T-helper 22 cell (primary cell): ENCODE data around the gene PLA2G10.
"Not testable (repeated sequence)": the region's sequence is repeated elsewhere in the genome, so short reads cannot be mapped to it uniquely, and the experiment has no call there.

Experiments
- DNase-seq: peaks from one replicate; pipeline ENCODE4 v3.0.0-alpha.2; 2020; ENCODE audit warnings: low read depth

Gene PLA2G10

DNA sequence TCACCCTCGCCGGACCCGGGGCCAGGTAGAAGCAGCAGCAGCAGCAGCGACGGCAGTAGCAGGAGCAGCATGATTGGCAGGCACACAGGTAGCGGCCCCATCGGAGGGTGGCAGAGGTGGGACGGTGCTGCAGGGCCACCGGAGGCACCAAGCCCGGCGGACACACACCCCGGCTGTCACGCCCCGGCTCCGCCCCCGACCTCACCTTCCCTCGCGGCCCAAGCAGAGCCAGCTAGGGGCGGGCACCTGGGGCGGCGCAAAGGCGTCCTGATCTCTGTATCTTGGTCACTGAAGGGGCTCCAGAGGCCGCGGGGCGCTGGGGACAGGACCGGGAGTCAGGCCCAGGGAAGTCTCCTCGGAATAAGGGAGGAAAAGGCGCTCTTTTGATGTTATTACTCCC, at the start of gene PLA2G10:
Gene PLA2G10, minus strand, starts transcription at position 180 of the 400 bp plus-strand sequence. Its CDS starts 79 bp downstream, at position 101.
- DNase-seq = not testable (repeated sequence)

DNA sequence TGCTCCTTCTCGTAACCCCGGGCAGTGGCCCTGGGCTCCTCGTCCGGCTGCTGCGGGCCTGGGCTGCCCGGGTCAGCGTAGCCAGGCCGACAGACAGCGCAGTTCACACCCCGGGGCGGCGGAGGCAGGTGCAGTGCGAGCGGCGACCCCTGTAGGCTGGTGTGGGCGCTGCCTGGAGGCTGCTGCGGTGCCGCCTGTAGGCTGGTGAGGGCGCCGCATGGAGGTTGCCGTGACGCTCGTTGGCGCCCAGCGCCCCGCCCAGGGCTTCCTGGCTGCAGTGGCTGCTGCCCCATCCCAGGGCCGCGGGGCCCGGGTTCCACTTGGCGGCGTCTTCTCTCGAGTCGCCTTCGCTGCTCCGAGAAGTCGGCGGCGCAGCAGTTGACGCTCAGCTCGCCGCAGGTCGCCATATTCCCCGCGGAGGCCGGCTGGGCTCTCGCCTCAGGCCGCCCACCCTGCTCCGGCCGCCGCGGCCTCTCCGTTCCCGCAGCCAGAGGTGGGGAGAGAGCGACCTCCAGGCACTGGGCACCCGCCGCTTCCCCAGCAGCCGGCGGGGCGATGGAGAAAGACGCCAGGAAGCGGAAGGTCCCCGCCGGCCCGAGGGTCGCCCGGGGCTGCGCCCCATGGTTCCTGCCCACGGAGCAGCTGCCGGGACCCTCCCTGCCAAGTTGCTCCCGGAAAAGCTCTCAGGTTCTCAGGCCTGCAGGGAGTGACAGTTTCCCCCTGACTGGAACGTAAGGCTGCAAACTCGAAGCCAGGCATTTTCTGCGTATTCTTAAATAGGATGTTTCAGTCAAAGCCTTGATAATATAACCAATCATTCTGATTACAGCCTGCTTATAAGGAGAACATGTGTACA, 48.4 kb upstream of the PLA2G10 start, which contains the start of gene NPIPA2:
Gene NPIPA2, plus strand, starts transcription at position 261 of the 856 bp plus-strand sequence. CDS start 5,533 bp downstream, outside the sequence.
- DNase-seq = not testable (repeated sequence)

- not testable (repeated sequence) for DNase-seq
These were observed 47.7 kb upstream of the PLA2G10 start for GRCh38 chr16:14741794-14742193.

GRCh38 chr16:14740832-14741385, 46.8 kb upstream of the PLA2G10 start:
- not testable (repeated sequence) for DNase-seq

- not testable (repeated sequence) for DNase-seq
These were observed 39.1 kb upstream of the PLA2G10 start for GRCh38 chr16:14733233-14733632.

GRCh38 chr16:14703156-14704011, 9.3 kb upstream of the PLA2G10 start, which contains the start of gene NPIPA3:
TSS of gene NPIPA3 (plus strand) at chr16:14703411. CDS start at chr16:14708944, 5,533 bp downstream.
- DNase-seq = not testable (repeated sequence)

DNA sequence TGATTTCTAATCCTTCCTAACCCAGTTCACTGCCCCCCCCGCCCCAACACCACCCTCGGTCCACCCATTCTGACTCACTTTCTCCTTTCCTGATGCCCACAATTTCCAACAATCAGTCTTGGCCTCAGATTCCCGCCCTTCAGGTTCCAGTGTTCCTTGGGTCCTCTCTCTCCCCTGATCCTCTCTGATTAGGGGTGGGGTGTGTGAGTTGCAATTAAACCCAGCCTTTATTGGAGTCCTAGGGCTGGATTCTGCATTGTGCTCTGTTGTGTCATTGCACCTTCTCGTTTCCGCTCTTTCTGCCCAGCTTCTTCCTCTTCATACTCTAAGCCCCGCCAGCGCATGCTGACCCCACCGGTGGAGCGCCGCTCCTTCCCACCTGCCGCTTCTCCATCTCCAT, 8.6 kb upstream of the PLA2G10 start:
- not testable (repeated sequence) for DNase-seq

- not testable (repeated sequence) for DNase-seq
These were observed 7.8 kb upstream of the PLA2G10 start for GRCh38 chr16:14701859-14702258.

- not testable (repeated sequence) for DNase-seq
These were observed 8.0 kb downstream of the PLA2G10 start for GRCh38 chr16:14685870-14686793.

- no peak for DNase-seq
These were observed 12.0 kb downstream of the PLA2G10 start for GRCh38 chr16:14682121-14682520.

- DNase-seq = no peak
These were observed 13.0 kb downstream of the PLA2G10 start for GRCh38 chr16:14681115-14681514.

DNA sequence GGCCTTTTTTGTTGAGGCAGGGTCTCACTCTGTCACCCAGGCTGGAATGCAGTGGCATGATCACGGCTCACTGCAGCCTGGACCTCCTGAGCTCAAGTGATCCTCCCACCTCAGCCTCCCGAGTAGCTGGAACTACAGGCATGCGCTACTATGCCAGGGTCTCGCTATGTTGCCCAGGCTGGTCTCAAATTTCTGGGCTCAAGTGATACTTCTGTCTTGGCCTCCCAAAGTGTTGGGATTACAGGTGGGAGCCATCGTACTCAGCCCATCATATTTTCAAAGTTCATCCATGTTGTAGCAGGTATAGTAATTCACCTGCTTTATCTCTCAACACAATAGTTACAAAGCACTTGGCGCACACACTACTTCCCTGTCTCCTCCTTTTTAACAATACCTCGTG, 13.7 kb downstream of the PLA2G10 start:
- DNase-seq = not testable (repeated sequence)

DNA sequence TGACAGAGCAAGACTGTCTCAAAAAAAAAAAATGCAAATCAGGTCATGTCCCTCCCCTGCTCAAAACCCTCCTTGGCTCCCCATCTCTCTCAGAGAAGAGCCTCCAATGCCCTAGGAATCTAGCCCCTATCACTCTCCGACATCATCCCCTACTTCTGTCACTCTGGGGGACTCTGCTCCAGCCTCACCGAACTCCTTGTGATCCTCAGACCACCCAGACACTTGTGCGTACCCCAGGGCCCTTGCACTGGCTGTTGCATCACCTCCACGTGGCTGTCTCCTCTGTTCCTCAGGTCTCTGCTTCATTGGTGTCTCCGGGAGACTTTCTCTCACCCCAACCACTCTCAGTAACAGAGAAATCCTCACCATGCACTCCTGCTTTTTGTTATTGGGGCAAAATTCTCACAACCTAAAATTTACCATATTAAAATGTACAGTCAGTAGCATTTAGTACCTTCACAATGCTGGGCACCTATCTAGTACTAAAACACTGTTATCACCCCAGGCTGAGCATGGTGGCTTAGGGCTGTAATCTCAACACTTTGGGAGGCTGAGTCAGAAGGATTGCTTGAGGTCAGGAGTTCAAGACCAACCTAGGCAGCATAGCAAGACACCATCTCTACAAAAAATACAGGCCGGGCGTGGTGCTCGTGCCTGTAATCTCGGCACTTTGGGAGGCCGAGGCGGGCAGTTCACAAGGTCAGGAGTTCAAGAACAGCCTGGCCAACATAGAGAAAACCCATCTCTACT, 15.2 kb downstream of the PLA2G10 start:
- DNase-seq = no peak

- no peak for DNase-seq
These were observed 16.5 kb downstream of the PLA2G10 start for GRCh38 chr16:14677627-14678026.

DNA sequence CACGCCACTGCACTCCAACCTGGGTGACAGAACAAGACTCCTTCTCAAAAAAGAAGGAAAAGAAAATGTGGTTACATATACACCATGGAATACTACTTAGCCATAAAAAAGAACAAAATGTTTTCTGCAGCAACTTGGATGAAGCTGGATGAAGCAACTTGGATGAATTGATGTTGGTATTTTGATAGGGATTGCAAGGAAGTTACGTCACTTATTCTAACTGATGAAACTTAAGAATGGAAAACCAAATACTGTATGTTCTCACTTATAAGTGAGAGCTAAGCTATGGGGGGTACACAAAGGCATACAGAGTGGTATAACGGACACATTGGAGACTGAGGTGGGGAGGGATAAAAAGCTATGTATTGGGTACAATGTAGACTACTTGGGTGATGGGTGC, 17.5 kb downstream of the PLA2G10 start:
- no peak for DNase-seq

- no peak for DNase-seq
These were observed 21.6 kb downstream of the PLA2G10 start for GRCh38 chr16:14672403-14672971.

DNA sequence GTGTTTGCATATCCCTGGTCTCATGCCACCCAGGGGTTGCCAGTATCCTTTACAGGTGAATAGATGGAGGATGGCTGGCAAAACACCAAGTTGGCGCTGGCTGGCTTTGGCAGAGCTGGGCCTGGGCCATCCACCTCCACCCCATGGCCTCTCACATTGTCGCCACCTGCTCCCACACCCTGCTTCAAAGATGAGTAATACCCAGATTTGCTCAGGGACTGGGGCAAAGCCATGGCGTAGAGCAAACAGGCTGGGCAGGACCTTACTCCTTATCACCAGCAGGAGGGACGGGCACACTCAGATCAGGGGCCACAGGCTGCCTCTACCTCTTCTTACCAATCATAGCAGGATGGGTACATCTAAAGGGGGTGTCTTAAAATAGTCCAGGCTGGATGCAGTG, 24.3 kb downstream of the PLA2G10 start:
- no peak for DNase-seq

- no peak for DNase-seq
These were observed 25.4 kb downstream of the PLA2G10 start for GRCh38 chr16:14668556-14669223.
